Erythroblast (primary cell): Measurements from ENCODE around the gene IMMP2L.

ENCODE experiments used
- GATA1 ChIP-seq: IDR thresholded peaks from 2 replicates; pipeline ENCODE4 v1.6.1; 2011; ENCODE audit warnings: low read depth, mild to moderate bottlenecking, control low read depth, low read length, moderate library complexity
- POLR2A ChIP-seq: IDR thresholded peaks from 2 replicates; pipeline ENCODE4 v1.6.1; 2011; ENCODE audit warnings: mild to moderate bottlenecking, low read length

DNA sequence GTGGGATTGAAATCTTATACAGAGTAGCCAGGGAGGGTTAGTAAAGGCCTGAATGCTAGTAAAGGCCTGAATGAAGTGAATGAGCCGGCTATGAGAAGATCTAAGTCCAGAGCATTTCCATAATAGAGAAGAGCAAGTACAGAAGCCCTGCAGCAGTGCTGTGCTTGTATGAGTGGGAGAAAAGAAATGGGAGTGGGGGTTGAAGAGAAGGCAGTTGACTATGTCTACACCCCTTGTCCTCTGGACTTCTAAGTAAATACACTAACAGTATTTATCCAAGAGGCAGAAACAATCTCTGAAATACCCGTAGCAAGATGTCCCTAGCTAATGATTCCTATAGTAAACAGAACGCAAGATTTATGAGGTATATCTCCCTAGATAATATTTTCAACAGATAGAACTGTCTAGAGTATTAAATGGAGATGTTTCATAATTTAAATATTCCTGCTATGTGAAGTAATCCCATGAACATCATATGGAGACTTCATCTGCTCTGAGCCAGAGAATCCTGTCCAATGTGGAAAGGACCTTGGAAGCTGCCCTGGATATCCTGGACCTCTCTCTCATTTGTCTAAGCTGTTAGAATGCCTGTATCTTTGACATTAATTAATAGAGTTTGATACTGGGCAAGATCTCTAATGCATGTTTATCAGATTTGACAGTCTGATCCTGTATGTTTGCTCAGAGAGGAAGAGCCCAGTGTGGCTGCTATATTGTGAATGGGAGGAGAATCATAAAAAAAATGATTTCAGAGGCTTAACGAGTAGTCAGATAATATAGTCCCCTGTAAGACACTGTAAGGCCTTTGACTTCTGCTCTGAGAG is 299.8 kb downstream of the IMMP2L start:
- TF ChIP-seq POLR2A (no peak), GATA1 (no peak)
